GM19372 (cell line): ENCODE measurements around the gene SYCP2L.
"Not testable (repeated sequence)": the region's sequence is repeated elsewhere in the genome, so short reads cannot be mapped to it uniquely, and the experiment has no call there.

Source experiments
- ATAC-seq: cut with Tn5 transposase; IDR thresholded peaks from one replicate; pipeline ENCODE4 v1.9.1; 2021; ENCODE audit warnings: mild to moderate bottlenecking, low read depth, moderate library complexity; ENCODE audit not compliant: unreplicated experiment

SYCP2L gene

DNA sequence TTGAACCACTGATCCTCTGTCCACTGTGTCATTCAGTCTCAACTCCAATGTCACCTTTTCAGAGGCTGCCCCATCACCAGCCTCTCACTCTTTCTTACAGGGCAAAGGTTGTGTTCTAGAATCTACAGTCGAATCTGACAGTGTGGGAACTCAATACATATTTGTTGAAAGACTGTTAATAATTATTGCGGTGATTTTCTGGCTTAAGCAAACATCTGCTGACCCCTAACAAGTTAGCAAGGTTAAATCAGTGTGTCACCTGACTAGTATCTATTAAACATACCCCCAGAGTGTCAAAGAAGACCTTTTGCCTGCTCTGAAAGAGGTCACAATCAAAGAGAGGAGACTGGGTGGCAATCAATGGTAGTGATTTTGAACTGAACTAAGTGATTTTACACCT, 115.3 kb downstream of the SYCP2L start:
- no peak for ATAC-seq

- not testable (repeated sequence) for ATAC-seq
These were observed 116.4 kb downstream of the SYCP2L start for GRCh38 chr6:11003297-11003696.

- ATAC-seq: no peak
These were observed 119.2 kb downstream of the SYCP2L start for GRCh38 chr6:11006061-11006460.

GRCh38 chr6:11007715-11008608, 121.1 kb downstream of the SYCP2L start:
- no peak for ATAC-seq

DNA sequence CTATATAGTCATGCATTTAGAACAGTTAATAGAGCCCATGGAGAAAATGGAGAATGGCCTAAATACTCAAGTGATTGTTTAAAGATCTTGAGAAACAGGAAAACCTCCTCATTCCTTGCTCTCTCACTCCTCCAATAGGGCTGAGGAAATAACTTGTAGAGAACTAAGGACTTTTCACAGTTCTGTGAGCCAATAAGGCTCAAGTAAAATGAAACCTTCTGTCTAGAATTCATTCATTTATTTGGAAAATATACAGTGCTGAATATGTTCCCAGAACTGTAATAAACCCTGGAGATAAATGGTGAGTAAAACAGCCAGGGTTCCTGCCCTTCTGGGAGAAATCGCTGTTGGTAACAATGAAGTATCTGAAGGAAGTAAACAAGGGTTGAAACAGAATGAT, 122.0 kb downstream of the SYCP2L start:
- ATAC-seq: no peak

GRCh38 chr6:11009353-11009752, 122.5 kb downstream of the SYCP2L start:
- no peak for ATAC-seq

- no peak for ATAC-seq
These were observed 125.0 kb downstream of the SYCP2L start for GRCh38 chr6:11011787-11012234.

DNA sequence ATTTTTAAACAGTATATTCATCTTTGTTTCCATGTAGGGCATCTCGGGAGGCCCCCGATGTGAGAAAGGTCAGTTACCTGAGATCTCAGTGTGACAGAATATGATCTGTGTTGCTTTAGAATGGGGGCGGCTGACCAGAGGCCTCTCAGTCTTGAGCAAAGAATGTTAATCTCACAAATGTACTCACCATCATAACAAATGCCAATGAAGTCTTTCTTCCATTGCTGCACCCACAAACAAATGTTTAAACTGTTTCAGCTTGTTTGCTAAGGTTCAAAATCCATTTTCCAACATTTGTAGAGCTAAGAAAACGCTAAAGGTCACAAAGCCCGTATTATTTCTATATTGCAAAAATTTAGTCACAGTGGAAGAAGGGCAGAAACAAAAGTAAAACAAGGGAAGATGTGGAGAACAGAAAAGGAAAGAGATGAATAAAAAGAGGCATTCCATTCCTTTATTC, 125.5 kb downstream of the SYCP2L start:
- ATAC-seq: no peak

GRCh38 chr6:11012976-11013720, 126.3 kb downstream of the SYCP2L start:
- ATAC-seq: no peak

DNA sequence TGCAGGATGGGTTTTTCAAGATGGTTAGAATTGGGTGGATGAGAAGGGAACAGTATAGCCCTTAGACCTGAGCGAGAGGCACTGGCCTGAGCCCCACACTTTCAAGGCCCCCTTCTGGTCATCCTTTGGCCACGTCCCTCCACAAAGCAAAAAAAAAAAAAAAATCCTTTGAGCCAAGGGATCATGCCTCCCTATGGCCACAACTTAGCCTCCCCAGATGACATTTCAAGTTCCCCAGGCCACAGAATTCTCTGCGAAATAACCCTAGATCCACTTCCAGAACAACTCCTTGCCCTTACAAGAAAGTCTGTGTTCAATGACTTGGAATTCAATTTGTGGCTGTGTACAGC, 126.8 kb downstream of the SYCP2L start:
- ATAC-seq: no peak

DNA sequence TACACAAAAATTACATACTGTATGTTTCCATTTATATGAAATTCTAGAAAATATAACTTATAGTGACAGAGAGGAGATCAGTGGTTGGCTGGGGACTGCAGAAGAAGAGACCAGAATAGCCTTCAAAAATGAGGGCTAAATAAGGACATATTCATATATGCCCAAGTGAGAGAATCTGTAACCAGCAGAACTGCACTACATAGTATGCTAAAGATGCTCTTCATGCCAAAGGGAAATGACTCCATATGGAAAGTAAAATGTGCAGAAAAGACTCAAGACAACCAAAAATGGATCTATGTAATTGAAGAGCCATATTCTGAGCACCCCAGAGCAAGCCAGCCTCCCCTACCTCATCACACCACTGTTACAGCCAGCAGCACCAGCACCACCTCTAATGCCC, 128.2 kb downstream of the SYCP2L start:
- ATAC-seq: no peak

GRCh38 chr6:11016452-11016851, 129.6 kb downstream of the SYCP2L start:
- ATAC-seq: no peak

GRCh38 chr6:11017090-11017489, 130.2 kb downstream of the SYCP2L start:
- no peak for ATAC-seq

- ATAC-seq: no peak
These were observed 131.4 kb downstream of the SYCP2L start for GRCh38 chr6:11018225-11018624.

DNA sequence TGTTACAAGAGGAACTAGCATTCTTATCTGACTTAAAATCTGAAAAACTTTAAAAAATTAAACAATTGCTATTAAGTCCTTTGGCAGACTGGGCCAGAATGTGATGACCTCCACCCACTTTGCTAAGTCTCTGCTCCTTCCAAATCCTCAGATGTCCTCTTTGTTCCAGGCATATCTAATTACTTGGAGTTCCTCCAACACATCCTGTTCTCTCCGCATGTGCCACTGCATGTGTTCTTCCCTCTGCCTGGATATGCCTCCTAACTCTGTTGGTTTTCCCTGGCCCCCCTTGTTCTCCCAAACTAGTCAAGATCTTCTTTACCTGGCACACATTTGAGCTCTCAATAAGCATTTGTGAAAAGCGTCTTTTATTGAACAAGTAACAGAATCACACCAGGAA, 134.2 kb downstream of the SYCP2L start:
- no peak for ATAC-seq

DNA sequence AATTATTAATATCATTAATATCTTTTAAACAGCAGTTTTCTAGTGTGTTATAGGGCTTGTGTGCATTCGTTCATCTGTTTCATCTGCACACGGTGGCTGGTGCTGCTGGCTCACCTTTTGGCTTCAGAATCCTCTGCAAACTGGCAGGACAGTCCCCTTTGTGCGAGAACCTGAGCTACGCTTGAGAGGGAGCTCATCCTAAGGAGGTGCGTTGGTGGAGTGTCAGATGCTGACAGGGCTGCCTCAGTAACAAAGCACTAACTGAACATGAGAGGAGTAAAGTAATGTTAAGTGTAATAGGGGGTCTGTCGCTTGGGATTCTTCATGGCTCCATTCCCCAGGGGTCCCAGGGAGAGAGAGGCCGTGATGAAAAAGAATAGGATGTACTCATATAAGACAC, 134.9 kb downstream of the SYCP2L start:
- ATAC-seq: no peak

DNA sequence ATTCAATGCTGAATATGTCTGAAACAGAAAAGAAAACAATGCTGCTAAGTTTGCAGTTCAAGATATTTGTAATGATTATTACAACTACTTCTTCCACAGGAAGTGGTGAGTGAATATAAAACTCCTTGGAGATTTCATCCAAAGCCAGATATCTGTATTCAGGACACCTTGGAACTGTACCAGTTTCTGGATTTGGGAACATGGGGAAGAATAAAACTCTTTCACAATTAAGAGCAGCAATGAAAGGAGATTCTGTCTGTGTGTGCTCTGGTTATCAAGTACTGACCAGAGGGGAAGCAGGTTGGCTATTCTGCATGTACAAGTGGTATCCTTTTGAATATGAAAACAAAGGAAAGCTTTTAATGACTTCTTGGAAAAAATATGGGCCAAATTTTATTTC, 136.2 kb downstream of the SYCP2L start:
- ATAC-seq: no peak
